T-helper 1 cell treated with Interleukin-12 subunit alpha and Interleukin-12 subunit beta and Interleukin-4 antibody, amounts not matched to agents 30 ng/mL and 1 ng/mL, for 36 hours (primary cell): Measurements from ENCODE around the gene SCRN1. TPM values are rescaled to one million over a fixed set of nuclear protein-coding genes. Genes with fewer than 3 reads are reported as not detected.

Experiments
- intact Hi-C: fragments of 100-400 bp; cut with micrococcal nuclease; formaldehyde crosslinking; loops from one replicate; pipeline ENCODE4 v1.15.1; 2024
- total RNA-seq: library from RNA; stranded (reverse); gene quantifications from 2 replicates; pipeline ENCODE4 v1.2.3, GENCODE V29; 2022

SCRN1 gene
- total RNA-seq, result 1.0 TPM in 2 replicates

- intact Hi-C loops, result loop anchor here (5.0 kb wide), 2 partner anchors 38 to 73 kb away; partner anchors contain the start of genes FKBP14 and PLEKHA8
Observed at GRCh38 chr7:29989257-29989995, at the start of gene SCRN1. TSS of gene SCRN1 (minus strand) at chr7:29989801. CDS start at chr7:29969067, 20,734 bp downstream.

DNA sequence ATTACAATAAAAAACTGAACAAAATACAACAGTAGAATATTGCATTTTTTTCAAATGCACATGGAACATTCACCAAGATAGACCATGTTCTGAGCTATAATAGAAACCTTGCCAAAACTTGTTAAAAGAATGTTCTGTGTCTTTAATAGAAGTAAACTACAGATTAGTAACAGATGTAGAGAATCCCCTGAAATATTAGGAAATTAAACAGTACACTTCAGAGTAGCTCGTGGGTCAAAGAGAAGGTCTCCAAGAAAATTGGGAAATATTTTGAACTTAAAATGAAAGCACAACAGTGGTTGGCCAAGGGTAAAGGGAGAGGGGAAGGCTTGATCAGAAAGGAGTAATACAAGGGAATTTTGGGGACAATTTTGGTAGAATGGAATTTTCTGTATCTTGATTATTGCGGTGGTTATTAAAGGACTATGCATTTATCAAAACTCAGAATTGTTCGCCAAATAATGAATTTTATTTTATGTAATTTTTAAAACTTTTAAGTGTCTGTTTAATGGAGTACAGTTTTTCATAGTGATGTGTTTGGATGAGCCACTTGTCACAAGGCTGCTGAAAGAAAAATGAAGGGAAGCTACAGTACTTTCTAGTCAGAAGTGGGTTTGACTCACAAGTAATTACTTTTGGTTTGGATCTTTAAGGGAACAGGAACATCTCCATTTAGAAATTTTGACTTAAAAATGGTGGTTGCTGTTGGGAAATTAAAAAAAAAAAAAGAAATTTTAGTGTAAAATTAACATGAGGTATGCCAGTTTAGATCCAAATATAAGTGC is 48.8 kb upstream of the SCRN1 start:
- intact Hi-C loops, result no loop called here

DNA sequence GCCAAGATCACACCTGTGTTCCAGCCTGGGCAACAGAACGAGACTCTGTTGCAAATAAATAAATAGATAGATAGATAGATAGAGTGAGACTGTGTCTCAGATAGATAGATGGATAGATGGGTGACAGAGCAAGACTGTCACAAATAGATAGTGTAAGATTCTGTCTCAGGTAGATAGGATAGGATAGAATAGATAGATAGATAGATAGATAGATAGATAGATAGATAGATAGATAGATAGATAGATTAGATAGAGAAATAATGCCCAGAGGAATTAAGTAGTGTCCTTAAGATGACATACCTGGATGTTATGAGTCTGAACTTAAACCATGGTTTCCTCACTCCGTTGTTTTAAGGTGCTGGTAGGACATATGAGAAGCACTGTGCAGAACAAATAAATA is 46.6 kb upstream of the SCRN1 start:
- intact Hi-C loops, result no loop called here

DNA sequence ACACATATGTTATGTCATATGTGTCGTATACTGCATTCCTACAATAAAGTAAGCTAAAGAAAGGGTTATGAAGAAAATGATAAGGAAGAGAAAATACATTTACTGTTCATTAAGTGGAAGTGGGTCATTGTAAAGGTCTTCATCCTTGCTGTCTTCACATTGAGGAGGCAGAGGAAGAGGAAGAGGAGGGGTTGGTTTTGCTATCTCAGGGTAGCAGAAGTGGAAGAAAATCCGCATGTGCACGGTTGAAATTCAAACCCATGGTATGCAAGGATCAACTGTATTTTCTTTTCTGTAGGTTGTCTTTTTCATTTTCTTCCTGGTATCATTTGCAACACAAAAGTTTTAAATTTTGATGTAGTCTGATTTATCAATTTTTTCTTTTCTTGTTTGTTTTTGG is 44.9 kb upstream of the SCRN1 start:
- intact Hi-C loops, result no loop called here

DNA sequence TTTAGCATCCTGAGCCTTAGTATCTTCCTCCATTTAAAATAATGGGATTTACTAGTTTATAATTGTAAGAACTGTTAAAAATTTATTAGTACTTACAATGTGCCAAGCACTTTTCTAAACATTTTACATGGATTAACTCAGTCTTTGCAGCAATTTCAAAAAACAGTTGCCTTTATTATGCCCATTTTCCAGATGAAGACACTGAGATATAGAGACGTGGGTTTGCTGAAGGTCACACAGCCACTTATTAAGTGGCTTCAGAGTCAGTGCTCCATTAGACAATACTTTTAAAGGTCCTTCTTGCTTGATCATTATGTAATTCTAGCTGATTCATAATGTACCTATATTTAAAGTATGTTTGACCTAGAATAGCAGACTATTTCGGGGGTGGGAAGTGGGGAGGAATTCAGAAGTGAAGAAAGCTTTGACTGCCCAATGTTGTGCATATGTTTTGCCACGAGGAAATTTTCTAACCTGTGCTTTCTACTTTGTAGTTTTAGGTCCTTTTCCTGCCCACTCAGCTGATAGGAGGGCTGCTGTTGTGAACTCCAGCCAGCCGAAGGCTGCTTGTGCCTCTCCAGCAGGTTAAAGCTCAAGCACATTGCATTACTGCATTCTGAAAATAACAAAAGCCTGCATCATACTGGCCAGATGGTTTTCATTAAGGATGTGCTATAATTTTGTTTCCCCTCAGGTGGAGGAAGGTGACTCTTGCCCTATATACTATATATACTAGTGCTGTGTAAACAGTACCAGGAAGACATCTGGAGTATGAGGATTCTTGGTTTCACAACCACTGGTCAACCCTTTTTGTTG is 42.9 kb upstream of the SCRN1 start:
- intact Hi-C loops, result no loop called here

- intact Hi-C loops, result loop anchor here (1.0 to 5.0 kb wide), 4 partner anchors 33 to 743 kb away; partner anchors contain the start of genes GGCT, MINDY4 and SCRN1
Observed at GRCh38 chr7:30029696-30030095, 40.1 kb upstream of the SCRN1 start.

DNA sequence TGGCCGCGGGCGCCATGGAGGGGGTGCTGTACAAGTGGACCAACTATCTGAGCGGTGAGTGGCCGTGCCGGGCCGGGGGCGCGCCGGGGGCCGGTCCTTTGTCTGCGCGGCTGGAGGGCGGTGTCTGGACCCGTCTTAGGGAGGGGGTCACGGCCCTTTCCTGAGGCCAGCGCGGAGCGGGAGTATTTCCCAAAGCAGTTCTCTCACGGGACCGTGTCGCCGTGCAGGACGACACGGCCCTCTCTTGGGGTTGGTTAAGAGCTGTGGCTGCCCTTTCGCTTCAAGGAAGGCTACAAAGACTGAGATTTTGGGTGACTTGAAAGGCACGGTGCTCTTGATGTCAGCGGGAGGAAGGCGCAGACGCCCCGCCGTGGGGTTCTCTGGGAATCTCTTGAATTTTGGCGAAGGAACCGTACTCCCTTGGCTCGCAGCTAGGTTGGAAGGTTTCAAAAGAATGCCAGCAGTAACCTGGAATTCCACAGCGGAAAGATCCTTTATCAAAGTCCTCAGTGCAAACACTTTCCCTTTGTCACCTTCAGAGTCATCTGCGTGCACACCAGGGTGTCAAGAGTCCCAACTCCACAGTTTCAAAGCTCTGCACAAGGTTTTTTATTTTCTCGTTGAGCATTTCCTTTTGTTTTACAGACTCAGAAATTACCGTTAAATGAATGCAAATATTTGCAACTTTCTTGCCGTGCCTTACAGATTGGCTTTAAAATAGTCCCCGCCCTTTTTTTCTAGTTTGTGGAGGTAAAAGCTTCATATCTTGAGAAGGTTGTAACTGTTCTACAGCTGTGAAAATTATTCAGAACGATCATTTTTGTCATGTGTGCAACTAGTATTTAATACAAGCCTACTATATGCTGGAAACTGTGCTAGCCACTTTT is 39.4 kb upstream of the SCRN1 start:
- intact Hi-C loops, result loop anchor here (1.0 to 5.0 kb wide), 4 partner anchors 33 to 743 kb away; partner anchors contain the start of genes GGCT, MINDY4 and SCRN1

- intact Hi-C loops, result loop anchor here (5.0 kb wide), 2 partner anchors 41 to 744 kb away; partner anchors contain the start of genes MINDY4 and SCRN1
Observed at GRCh38 chr7:30028216-30028748, 38.7 kb upstream of the SCRN1 start, which contains the start of gene PLEKHA8. TSS of gene PLEKHA8 (plus strand) at chr7:30028412. CDS start at chr7:30028763, 351 bp downstream.

- intact Hi-C loops, result loop anchor here (1.0 to 5.0 kb wide), 3 partner anchors 40 to 745 kb away; partner anchors contain the start of genes MINDY4 and SCRN1
Observed at GRCh38 chr7:30027740-30028215, 38.2 kb upstream of the SCRN1 start.

GRCh38 chr7:30027065-30027456 is 37.5 kb upstream of the SCRN1 start:
- intact Hi-C loops, result loop anchor here (1.0 to 5.0 kb wide), 3 partner anchors 40 to 745 kb away; partner anchors contain the start of genes MINDY4 and SCRN1

DNA sequence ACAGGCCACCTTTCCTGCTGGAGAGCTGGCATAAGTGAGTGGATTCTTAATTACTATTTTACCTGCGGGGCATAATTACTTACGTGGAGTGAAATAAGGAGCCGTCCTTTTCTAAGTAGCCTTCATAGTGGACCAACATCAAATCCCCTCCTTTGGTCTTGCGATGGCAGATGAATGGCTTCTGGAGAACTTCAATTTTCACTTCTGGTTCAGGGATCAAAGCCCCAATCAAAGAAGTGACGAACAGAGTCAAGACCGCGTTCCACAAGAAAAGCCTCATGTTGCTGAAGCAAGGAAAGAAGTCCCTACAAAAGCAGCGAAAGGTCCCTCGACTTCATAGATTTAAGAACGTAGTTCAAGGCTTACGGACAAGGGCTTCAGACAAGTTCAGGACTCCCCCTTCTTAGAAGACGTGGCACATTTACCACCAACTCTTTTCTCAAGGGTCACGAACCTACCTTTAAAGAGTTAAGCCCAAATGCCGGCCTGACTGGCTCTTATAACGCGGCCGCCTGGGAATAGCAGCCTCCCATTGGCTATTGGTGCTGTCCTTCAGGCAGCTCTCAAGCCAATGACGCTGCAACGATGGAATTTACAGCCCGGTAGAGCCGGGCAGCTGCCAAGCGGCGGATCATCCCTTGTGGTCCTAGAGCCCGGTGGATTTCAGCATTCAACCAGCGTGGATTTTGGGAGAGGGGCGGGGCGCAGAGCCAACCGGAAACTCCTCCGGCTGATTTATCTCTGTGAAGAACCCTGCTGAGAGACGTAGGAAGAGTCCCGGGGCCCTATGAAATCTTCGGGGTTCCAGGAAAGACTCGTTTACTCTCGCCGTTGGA is 36.8 kb upstream of the SCRN1 start, which contains the start of gene FKBP14:
FKBP14 (minus strand) TSS at position 474 of the 836 bp plus-strand sequence; CDS start at position 280, 194 bp downstream.
- intact Hi-C loops, result loop anchor here (1.0 to 5.0 kb wide), 9 partner anchors 39 to 746 kb away; partner anchors contain the start of genes GARS1, MINDY4, MTURN and SCRN1

- intact Hi-C loops, result no loop called here
Observed at GRCh38 chr7:30023524-30023923, 33.9 kb upstream of the SCRN1 start.

DNA sequence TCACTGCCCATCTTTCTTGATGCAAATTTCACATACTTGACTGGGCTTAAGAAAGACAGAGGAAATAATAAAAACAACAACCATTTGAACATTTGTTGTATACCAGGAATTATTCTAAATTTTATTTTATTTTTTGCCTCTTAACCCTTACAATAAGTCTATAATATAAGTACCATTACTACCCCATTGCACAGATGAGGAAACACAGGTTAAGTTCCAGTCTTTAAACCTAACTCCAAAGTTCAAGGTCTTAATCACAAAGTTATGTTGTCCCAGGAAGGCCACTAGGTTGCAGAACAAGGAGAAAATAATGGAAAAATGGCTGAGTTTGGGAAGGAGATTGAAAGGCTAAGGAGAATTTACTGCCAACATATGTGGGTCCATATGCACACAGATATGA is 33.4 kb upstream of the SCRN1 start:
- intact Hi-C loops, result no loop called here

GRCh38 chr7:30020535-30020934 is 30.9 kb upstream of the SCRN1 start:
- intact Hi-C loops, result no loop called here

DNA sequence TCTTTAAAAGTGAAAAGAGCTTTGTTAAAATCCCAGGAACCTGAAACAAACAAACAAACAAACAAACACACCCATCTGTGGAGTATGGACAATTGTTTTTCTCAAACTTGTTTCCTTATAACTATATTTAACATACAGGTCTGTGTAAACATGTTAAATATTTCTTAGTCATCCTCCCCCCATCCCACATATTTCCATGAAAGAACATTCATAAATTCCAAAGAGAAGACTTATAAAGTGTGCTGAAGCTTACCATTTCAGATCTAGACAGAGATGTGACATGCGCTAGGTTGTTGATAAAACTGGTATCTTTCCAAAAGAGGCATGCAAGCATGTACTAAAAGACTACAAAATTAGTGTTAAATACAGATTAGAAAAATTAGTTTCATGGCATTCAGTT is 30.4 kb upstream of the SCRN1 start:
- intact Hi-C loops, result no loop called here

DNA sequence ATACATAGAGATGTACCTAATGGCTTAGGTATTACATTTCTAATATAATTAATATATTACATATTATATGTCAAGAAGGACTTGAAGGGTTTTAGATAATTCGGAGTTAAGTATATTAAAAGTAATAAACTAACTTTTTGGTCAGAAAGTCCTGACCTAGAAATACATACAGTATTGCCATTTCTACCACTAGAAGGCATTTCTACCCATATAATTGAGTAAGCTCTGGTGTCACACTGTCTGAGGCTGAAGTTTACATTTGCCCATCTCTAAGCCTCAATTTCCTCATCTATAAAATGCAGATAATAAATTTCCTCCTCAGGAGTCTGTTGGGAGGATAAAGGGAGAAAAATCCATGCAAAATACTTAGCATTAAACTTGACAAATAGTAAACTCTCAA is 29.8 kb upstream of the SCRN1 start:
- intact Hi-C loops, result no loop called here

GRCh38 chr7:30018451-30018850 is 28.9 kb upstream of the SCRN1 start:
- intact Hi-C loops, result no loop called here

DNA sequence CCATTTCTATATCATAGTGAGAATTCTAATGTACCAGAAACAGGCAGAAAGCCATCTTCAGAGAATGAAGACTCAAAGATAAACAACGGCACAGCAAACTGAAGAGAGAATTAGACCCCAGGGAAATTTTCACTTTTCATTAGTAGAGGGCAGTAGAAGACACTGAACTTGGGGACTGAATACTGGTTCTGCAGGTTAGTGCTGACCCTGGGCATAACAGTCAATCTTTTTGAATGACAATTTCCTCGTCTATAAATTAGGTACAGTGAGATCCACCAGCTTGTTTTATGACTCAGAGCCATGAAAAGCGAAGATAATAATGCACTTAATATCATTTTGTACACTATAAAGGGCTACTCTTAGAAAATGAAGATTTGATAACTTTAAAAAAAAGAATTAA is 23.2 kb upstream of the SCRN1 start:
- intact Hi-C loops, result no loop called here
